GM19468 (cell line): ENCODE results near the gene SLC5A9.
"Not testable (repeated sequence)": the region's sequence is repeated elsewhere in the genome, so short reads cannot be mapped to it uniquely, and the experiment has no call there.

ENCODE experiments used
- ATAC-seq: cut with Tn5 transposase; IDR thresholded peaks from one replicate; pipeline ENCODE4 v1.9.1; 2021; ENCODE audit warnings: mild to moderate bottlenecking, moderate library complexity, moderate number of reproducible peaks; ENCODE audit not compliant: unreplicated experiment; ENCODE audit errors: extremely low read depth

Gene SLC5A9

GRCh38 chr1:48233666-48234485 is 11.4 kb downstream of the SLC5A9 start:
- no peak for ATAC-seq

- ATAC-seq, result no peak
Measured at GRCh38 chr1:48235652-48236051, 13.1 kb downstream of the SLC5A9 start.

- no peak for ATAC-seq
Measured at GRCh38 chr1:48236716-48237470, 14.4 kb downstream of the SLC5A9 start.

DNA sequence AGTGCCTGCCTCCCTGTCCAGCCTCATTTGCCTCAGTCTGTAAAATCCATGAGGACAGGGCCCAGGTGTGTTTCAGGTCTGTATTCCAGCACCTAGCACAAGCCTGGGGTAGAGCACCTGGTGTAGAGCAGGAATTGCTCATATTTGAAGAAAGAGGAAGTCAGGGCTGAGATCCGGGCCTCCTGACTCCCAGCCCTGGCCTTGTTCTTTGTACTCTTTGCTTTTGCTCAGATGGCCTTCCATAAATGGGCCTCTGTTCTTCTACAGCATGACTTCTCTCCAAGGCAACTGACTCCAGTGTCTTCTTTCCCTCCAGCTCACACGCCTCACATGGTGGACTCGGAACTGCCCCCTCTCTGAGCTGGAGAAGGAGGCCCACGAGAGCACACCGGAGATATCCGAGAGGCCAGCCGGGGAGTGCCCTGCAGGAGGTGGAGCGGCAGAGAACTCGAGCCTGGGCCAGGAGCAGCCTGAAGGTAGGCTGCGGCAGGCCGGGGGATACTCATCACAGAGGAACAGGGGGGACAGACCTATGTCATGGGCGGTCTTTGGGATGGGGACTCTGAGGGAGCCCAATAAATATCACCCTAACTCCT is 19.7 kb downstream of the SLC5A9 start:
- ATAC-seq, result no peak

GRCh38 chr1:48245106-48245505 is 22.6 kb downstream of the SLC5A9 start:
- no peak for ATAC-seq

DNA sequence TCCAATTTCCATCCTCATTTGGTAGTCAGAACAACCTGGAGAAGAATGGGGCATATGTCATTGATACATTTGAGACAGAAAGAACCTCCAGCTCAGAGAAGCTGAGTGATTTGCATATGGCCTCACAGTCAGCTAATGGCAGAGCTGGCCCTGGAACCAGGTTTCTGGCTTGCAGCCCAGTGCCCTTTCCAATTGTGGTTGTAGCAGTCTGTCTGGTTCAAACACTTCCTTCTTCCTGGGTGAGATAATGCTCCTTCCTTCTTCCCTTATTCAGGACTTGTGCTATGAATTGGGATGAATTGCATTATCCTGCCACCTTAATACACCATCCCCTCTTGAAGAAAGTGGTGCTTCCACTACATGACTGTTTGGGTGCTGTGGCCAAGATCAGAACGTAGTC is 24.2 kb downstream of the SLC5A9 start:
- ATAC-seq, result no peak

- ATAC-seq, result no peak
Measured at GRCh38 chr1:48248356-48248755, 25.8 kb downstream of the SLC5A9 start.

GRCh38 chr1:48249868-48250267 is 27.4 kb downstream of the SLC5A9 start:
- ATAC-seq, result no peak

- ATAC-seq, result no peak
Measured at GRCh38 chr1:48250572-48250971, 28.1 kb downstream of the SLC5A9 start.

- no peak for ATAC-seq
Measured at GRCh38 chr1:48251323-48251722, 28.8 kb downstream of the SLC5A9 start.

DNA sequence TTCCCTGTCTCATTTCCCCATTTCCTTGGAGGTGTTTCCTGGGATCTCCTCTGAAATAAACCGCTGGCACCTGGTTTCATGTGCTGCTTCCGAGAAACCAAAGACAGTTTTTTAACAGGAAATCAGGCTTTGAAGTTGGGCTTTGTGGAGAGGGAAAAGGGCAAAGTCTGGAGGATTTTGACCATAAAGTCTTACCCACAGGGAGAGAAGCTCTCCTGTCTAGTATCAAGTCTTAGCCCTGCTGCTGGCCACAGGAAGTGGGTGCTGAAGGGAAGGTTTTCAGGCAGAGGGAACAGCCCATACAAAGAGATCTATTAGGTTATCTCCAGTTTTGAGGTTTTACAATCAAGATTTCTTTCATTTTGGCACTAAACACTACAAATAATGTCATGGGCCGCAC is 29.3 kb downstream of the SLC5A9 start:
- ATAC-seq, result no peak

DNA sequence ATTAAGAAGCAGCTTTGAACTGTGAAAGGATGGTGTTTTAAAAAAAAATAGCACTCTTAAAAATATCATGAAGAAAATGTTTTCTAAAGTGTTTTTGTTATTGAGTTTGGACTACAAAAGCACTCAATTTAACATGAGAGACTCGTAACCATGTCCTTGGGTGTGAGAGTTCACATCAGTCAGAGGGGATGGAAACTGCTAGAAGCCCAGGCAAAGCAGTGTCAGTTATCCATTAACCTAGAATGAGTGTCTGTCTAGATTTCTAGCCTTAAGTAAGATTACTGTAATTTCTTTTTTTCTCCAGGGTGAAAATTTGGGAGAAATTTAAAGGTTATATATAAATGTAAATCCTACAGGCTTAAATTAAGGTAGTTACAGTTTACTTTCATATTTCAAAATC is 31.7 kb downstream of the SLC5A9 start:
- no peak for ATAC-seq

DNA sequence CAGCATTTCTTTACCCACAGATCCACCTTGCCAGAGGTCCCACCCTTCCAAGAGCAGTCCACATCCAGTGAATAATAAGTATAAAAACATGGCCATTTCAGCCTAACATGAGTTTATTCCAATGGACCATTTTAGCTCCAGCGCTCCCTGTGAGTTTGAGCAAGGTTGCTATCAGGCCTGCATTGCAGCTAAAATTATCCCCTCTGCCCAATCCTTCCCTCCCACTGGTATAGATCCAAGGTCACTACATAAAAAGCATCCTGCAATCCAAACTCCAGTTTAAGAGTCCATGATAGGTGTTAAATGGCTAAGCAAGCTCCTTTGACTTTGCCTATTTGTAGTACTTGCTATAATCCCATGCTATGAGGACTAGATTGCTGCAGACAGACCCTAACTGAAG is 35.6 kb downstream of the SLC5A9 start:
- ATAC-seq, result no peak

- ATAC-seq, result no peak
Measured at GRCh38 chr1:48261881-48262400, 39.4 kb downstream of the SLC5A9 start.

DNA sequence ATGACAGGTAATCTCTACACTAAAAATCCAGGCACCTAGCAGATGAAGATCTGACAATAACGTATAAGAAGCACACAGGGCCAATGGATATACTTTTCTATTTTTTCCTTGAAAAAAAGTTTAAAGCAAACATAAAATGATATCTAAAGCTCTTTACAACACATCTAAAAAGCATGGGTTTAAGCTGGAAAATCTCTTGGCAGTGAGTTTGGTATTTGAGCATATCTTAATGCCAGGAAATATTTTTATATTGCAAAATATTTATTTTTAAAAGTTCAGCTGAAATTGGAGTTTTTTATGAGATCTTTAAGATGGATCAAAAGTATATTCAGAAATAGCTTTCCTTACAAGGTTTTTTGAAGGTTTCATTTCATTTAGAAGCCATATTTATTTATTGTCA is 40.5 kb downstream of the SLC5A9 start:
- no peak for ATAC-seq

DNA sequence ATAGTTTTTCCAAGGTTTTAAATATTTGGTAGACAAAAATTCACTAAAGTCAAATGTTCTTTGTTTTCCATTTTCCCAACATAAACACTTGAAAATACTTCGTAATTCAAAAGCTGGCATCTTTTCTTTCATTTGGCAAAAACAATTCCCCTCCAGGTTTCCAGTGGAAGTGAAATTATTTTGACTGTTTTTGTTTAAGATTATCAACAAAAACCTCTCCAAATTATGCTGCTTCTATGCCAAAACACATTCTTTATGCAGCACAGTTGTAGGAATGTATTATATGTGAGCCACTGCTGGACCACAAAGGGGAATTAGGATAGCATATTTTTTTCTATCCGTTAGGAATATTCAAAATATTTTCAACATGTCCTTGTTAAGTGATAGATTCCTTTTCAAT is 44.1 kb downstream of the SLC5A9 start:
- no peak for ATAC-seq

- not testable (repeated sequence) for ATAC-seq
Measured at GRCh38 chr1:48277437-48277836, 54.9 kb downstream of the SLC5A9 start.

DNA sequence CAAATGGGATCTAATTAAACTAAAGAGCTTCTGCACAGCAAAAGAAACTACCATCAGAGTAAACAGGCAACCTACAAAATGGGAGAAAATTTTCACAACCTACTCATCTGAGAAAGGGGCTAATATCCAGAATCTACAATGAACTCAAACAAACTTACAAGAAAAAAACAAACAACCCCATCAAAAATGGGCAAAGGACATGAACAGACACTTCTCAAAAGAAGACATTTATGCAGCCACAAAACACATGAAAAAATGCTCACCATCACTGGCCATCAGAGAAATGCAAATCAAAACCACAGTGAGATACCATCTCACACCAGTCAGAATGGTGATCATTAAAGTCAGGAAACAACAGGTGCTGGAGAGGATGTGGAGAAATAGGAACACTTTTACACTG is 59.8 kb downstream of the SLC5A9 start:
- not testable (repeated sequence) for ATAC-seq

DNA sequence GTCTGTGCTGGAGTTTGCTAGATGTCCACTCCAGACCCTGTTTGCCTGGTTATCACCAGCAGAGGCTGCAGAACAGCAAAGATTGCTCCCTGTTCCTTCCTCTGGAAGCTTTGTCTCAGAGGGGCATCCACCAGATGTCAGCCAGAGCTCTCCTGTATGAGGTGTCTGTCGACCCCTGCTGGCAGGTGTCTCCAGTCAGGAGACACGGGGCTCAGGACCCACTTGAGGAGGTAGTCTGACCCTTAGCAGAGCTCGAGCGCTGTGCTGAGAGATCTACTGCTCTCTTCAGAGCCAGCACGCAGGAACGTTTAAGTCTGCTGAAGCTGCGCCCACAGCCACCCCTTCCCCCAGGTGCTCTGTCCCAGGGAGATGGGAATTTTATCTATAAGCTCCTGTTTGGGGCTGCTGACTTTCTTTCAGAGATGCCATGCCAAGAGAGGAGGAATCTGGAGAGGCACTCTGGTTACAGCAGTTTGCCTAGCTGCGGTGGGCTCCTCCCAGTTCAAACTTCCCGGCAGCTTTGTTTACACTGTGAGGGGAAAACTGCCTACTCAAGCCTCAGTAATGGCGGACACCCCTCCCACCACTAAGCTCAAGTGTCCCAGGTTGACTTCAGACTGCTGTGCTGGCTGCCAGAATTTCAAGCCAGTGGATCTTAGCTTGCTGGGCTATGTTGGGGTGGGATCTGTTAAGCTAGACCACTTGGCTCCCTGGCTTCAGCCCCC is 62.3 kb downstream of the SLC5A9 start:
- not testable (repeated sequence) for ATAC-seq

DNA sequence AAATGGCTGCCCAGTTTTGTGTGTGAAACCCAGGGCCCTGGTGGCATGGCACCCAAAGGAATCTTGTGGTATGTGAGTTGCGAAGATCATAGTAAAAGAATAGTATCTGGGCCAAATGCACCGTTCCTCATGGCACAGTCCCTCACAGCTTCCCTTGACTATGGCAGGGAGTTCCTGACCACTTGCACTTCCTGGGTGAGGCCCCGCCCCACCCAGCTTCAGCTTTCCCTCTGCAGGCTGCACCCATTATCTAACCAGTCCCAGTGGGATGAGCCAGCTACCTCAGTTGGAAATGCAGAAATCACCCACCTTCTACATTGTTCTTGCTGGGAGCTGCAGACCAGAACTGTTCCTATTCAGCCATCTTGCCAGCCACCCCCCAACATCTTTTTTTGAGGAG is 63.0 kb downstream of the SLC5A9 start:
- ATAC-seq, result no peak
